IMR-90 (cell line): ENCODE results near the gene IFIT5. TPM values are rescaled to one million over a fixed set of nuclear protein-coding genes. Genes with fewer than 3 reads are reported as not detected.

Source experiments
- ATAC-seq: fragments of 200-7000 bp; cut with Tn5 transposase; 2 replicates; pipeline ENCODE4 v1.9.1; 2020; ENCODE audit warnings: low read depth, mild to moderate bottlenecking, moderate library complexity
- BruUV-seq: library from RNA; stranded (reverse); fragments of 400-500 nt; replicated peaks from 2 replicates; lab custom pipeline; 2021; lab: Mats Ljungman, UMichigan
- CTCF ChIA-PET: fragments of 300-600 bp; formaldehyde crosslinking; extraction: SDS; loops from one replicate; lab custom pipeline; 2021; ENCODE audit warnings: antibody characterized with exemption; lab: Yijun Ruan, JAX
- POLR2A ChIA-PET: fragments of 300-600 bp; sonication (Branson Sonifier 250); formaldehyde crosslinking; loops from one replicate; lab custom pipeline; 2022; ENCODE audit warnings: antibody characterized with exemption; ENCODE audit not compliant: unreplicated experiment; lab: Charles Lee
- DNase-seq: peaks from one replicate; pipeline ENCODE4 v3.0.0; 2013
- H2AFZ ChIP-seq: replicated peaks from 2 replicates; pipeline ENCODE3; 2013; ENCODE audit warnings: low read length, mild to moderate bottlenecking; ENCODE audit not compliant: poor library complexity
- H2AK5ac ChIP-seq: 2 replicates; pipeline ENCODE4 v1.6.1; 2013; ENCODE audit warnings: low read depth, low read length, inconsistent platforms
- H2AK9ac ChIP-seq: replicated peaks from 2 replicates; pipeline ENCODE3; 2013; ENCODE audit warnings: mild to moderate bottlenecking, low read depth, low read length, moderate library complexity; ENCODE audit not compliant: poor library complexity
- H2BK120ac ChIP-seq: 2 replicates; pipeline ENCODE4 v1.6.1; 2013; ENCODE audit warnings: low read depth, low read length, inconsistent platforms
- H2BK15ac ChIP-seq: 3 replicates; pipeline ENCODE4 v1.6.1; 2013; ENCODE audit warnings: low read depth, low read length, inconsistent platforms
- H2BK20ac ChIP-seq: 2 replicates; pipeline ENCODE4 v1.6.1; 2013; ENCODE audit warnings: low read depth, mild to moderate bottlenecking, inconsistent platforms, low read length, moderate library complexity
- H2BK5ac ChIP-seq: 2 replicates; pipeline ENCODE4 v1.6.1; 2013; ENCODE audit warnings: mild to moderate bottlenecking, low read depth, low read length, inconsistent platforms; ENCODE audit not compliant: poor library complexity, severe bottlenecking
- H3K14ac ChIP-seq: replicated peaks from 2 replicates; pipeline ENCODE4 v1.6.1; 2013; ENCODE audit warnings: low read depth, low read length, inconsistent platforms
- H3K18ac ChIP-seq: 2 replicates; pipeline ENCODE4 v1.6.1; 2013; ENCODE audit warnings: low read depth, low read length, control low read depth
- H3K23ac ChIP-seq: 2 replicates; pipeline ENCODE4 v1.6.1; 2013; ENCODE audit warnings: low read depth, low read length, inconsistent platforms
- H3K27ac ChIP-seq: 2 replicates; pipeline ENCODE4 v1.5.1; 2013; ENCODE audit warnings: mild to moderate bottlenecking, control low read depth, low read length; ENCODE audit not compliant: insufficient read depth
- H3K27me3 ChIP-seq: 2 replicates; pipeline ENCODE4 v1.6.1; 2013; ENCODE audit warnings: low read length; ENCODE audit not compliant: control insufficient read depth, insufficient read depth
- H3K36me3 ChIP-seq: 2 replicates; pipeline ENCODE4 v1.6.1; 2013; ENCODE audit warnings: low read length, mixed read lengths; ENCODE audit not compliant: control insufficient read depth, insufficient read depth
- H3K4ac ChIP-seq: 2 replicates; pipeline ENCODE4 v1.6.1; 2013; ENCODE audit warnings: low read depth, low read length, inconsistent platforms
- H3K4me1 ChIP-seq: 2 replicates; pipeline ENCODE4 v1.6.1; 2013; ENCODE audit warnings: low read length, mixed read lengths; ENCODE audit not compliant: control insufficient read depth, insufficient read depth
- H3K4me2 ChIP-seq: 2 replicates; pipeline ENCODE4 v1.6.1; 2013; ENCODE audit warnings: low read depth, mild to moderate bottlenecking, control low read depth, low read length, moderate library complexity
- H3K4me3 ChIP-seq: 2 replicates; pipeline ENCODE4 v1.5.1; 2013; ENCODE audit warnings: low read depth, mild to moderate bottlenecking, control low read depth, low read length, moderate library complexity; ENCODE audit not compliant: insufficient read depth
- H3K56ac ChIP-seq: 2 replicates; pipeline ENCODE4 v1.6.1; 2013; ENCODE audit warnings: low read length, inconsistent platforms; ENCODE audit not compliant: insufficient read depth; ENCODE audit errors: extremely low read depth
- H3K79me1 ChIP-seq, 2 experiments: 2 replicates each; pipeline ENCODE4 v1.6.1; 2013; ENCODE audit warnings: low read length in 2 of 2, inconsistent platforms in 1 of 2, low read depth in 1 of 2
- H3K9ac ChIP-seq: 2 replicates; pipeline ENCODE4 v1.6.1; 2013; ENCODE audit warnings: low read depth, low read length, control low read depth
- H3K9me1 ChIP-seq: 2 replicates; pipeline ENCODE4 v1.6.1; 2013; ENCODE audit warnings: low read length, inconsistent platforms; ENCODE audit not compliant: insufficient read depth
- H3K9me3 ChIP-seq: 2 replicates; pipeline ENCODE4 v1.6.1; 2013; ENCODE audit warnings: low read length; ENCODE audit not compliant: control insufficient read depth, insufficient read depth
- H4K20me1 ChIP-seq: 2 replicates; pipeline ENCODE4 v1.6.1; 2013; ENCODE audit warnings: low read length, inconsistent platforms; ENCODE audit not compliant: insufficient read depth
- H4K5ac ChIP-seq: 2 replicates; pipeline ENCODE4 v1.6.1; 2013; ENCODE audit warnings: mild to moderate bottlenecking, low read depth, low read length, control low read depth
- H4K8ac ChIP-seq, 2 experiments: 2 replicates each; pipeline ENCODE4 v1.6.1; 2013; ENCODE audit warnings: low read depth in 2 of 2, low read length in 2 of 2, control low read depth in 1 of 2, inconsistent platforms in 1 of 2
- H4K91ac ChIP-seq: 2 replicates; pipeline ENCODE4 v1.6.1; 2013; ENCODE audit warnings: low read depth, low read length, inconsistent platforms; ENCODE audit not compliant: insufficient read depth
- BHLHE40 ChIP-seq: fragments of 150-350 bp; IDR thresholded peaks from 2 replicates; pipeline ENCODE4 v1.6.1; 2016; ENCODE audit warnings: mild to moderate bottlenecking, low read depth, low read length
- CEBPB ChIP-seq: IDR thresholded peaks from 2 replicates; pipeline ENCODE4 v1.6.1; 2012; ENCODE audit warnings: low read depth, low read length, improper control_type of control experiment
- CHD1 ChIP-seq: IDR thresholded peaks from 2 replicates; pipeline ENCODE4 v1.6.1; 2012; ENCODE audit warnings: low read depth, low read length, improper control_type of control experiment
- CTCF ChIP-seq: conservative IDR thresholded peaks from 2 replicates; pipeline ENCODE4 v1.5.1; 2012; ENCODE audit warnings: mild to moderate bottlenecking, low read depth, low read length, improper control_type of control experiment
- ELK1 ChIP-seq: fragments of 150-350 bp; IDR thresholded peaks from 2 replicates; pipeline ENCODE4 v1.6.1; 2016; ENCODE audit warnings: low read depth, mild to moderate bottlenecking, low read length, moderate library complexity, borderline replicate concordance
- FOS ChIP-seq: fragments of 150-350 bp; IDR thresholded peaks from 2 replicates; pipeline ENCODE4 v1.6.1; 2016; ENCODE audit warnings: low read depth, low read length
- MAFK ChIP-seq: IDR thresholded peaks from 2 replicates; pipeline ENCODE4 v1.6.1; 2012; ENCODE audit warnings: low read depth, low read length, improper control_type of control experiment
- MAZ ChIP-seq: IDR thresholded peaks from 2 replicates; pipeline ENCODE4 v1.6.1; 2012; ENCODE audit warnings: low read depth, mild to moderate bottlenecking, low read length, improper control_type of control experiment, moderate library complexity, borderline replicate concordance
- MXI1 ChIP-seq: IDR thresholded peaks from 2 replicates; pipeline ENCODE4 v1.6.1; 2012; ENCODE audit warnings: low read depth, mild to moderate bottlenecking, low read length, moderate library complexity, borderline replicate concordance
- NFE2L2 ChIP-seq: fragments of 150-350 bp; IDR thresholded peaks from 2 replicates; pipeline ENCODE4 v1.6.1; 2016; ENCODE audit warnings: low read depth, mild to moderate bottlenecking, low read length
- POLR2A ChIP-seq: IDR thresholded peaks from 2 replicates; pipeline ENCODE4 v1.6.1; 2012; ENCODE audit warnings: mild to moderate bottlenecking, low read depth, low read length
- RAD21 ChIP-seq: IDR thresholded peaks from 2 replicates; pipeline ENCODE4 v1.6.1; 2012; ENCODE audit warnings: low read length, improper control_type of control experiment
- RCOR1 ChIP-seq: IDR thresholded peaks from 2 replicates; pipeline ENCODE4 v1.6.1; 2012; ENCODE audit warnings: mild to moderate bottlenecking, low read length, improper control_type of control experiment; ENCODE audit not compliant: insufficient replicate concordance
- RFX5 ChIP-seq: IDR thresholded peaks from 2 replicates; pipeline ENCODE4 v1.8.0; 2012; ENCODE audit warnings: low read depth, mild to moderate bottlenecking, low read length, moderate library complexity
- SMC3 ChIP-seq: fragments of 150-350 bp; IDR thresholded peaks from 2 replicates; pipeline ENCODE4 v1.6.1; 2016; ENCODE audit warnings: low read depth, mild to moderate bottlenecking, antibody characterized with exemption, low read length, moderate library complexity
- USF2 ChIP-seq: fragments of 150-350 bp; IDR thresholded peaks from 2 replicates; pipeline ENCODE4 v1.6.1; 2017; ENCODE audit warnings: mild to moderate bottlenecking, antibody characterized with exemption, low read length, low read depth
- WGBS, 2 experiments: methylation state at CpG; one replicate each; pipeline versions ENCODE4 v1.1.5 to v1.1.7; 2013; ENCODE audit warnings: missing lambda C conversion rate in 2 of 2; ENCODE audit not compliant: insufficient read length in 1 of 2; ENCODE audit errors: extremely low coverage in 2 of 2; 5-methylcytosine and 5-hydroxymethylcytosine counted together
- dilution Hi-C: fragments of 300-500 bp; cut with HindIII; formaldehyde crosslinking; loops from one replicate; pipeline ENCODE4 v1.14.3; 2018; ENCODE audit warnings: low sequenced_read_pairs; ENCODE audit not compliant: unreplicated experiment
- in situ Hi-C: fragments of 300-500 bp; cut with MboI; formaldehyde crosslinking; loops from 3 replicates; pipeline ENCODE4 v1.14.3; 2019; ENCODE audit warnings: low sequenced_read_pairs, inconsistent platforms, mixed read lengths
- intact Hi-C: fragments of 100-400 bp; cut with micrococcal nuclease; formaldehyde crosslinking; loops from 2 replicates; pipeline ENCODE4 v1.10.0; 2022
- polyA plus RNA-seq, 3 experiments: library from polyadenylated mRNA; depleted of rRNA; stranded (reverse); fragments of >200 nt; gene quantifications; 2 replicates each; pipeline ENCODE4 v1.2.3, GENCODE V29; 2012; ENCODE audit warnings: low replicate concordance in 1 of 3
- total RNA-seq: library from RNA; depleted of rRNA; stranded (reverse); fragments of >200 nt; gene quantifications from 2 replicates; pipeline ENCODE4 v1.2.3, GENCODE V29; 2012

IFIT5 gene
- total and polyA plus RNA-seq, 2 of the 4 experiments (the other 2 are of a cell fraction): 5.2 to 18.1 TPM

GRCh38 chr10:89468191-89468965 is 54.0 kb downstream of the IFIT5 start:
- dilution Hi-C loops: no loop called here
- in situ Hi-C loops: no loop called here
- no peak overlapping the region for H3K56ac ChIP-seq

More at GRCh38 chr10:89468191-89468965, 54.0 kb downstream of the IFIT5 start:
- peak overlapping the region; percentile 9; the same call in 1 of the 2 replicates for H3K14ac ChIP-seq
- H3K4me2 ChIP-seq: no peak overlapping the region
- H3K27ac ChIP-seq: no peak overlapping the region
- H2BK120ac ChIP-seq: no peak overlapping the region
- H3K4me3 ChIP-seq: no peak overlapping the region
- ChIA-PET POLR2A (no interaction called here), CTCF (no interaction called here)
- peaks cover 5% of the 10 kb centered on the region for H3K4me1 ChIP-seq
- no peak overlapping the region for H2BK15ac ChIP-seq
- H4K8ac ChIP-seq: no peak overlapping the region
- no peaks in the 10 kb centered on the region for H4K20me1 ChIP-seq
- H4K91ac ChIP-seq: 0 out of 2 replicates have a peak overlapping the region, but pooled peaks have one; percentile 4
- no peak overlapping the region for H2BK20ac ChIP-seq
- H3K23ac ChIP-seq: no peak overlapping the region
- no peaks in the 10 kb centered on the region for H3K9me3 ChIP-seq
- no peak overlapping the region for H2AK5ac ChIP-seq
- no TSS peak for BruUV-seq
- H3K79me1 ChIP-seq: no peaks in the 10 kb centered on the region
- H2BK5ac ChIP-seq: no peak overlapping the region
- no peak overlapping the region for H4K5ac ChIP-seq
- DNase-seq: no peak
- ATAC-seq: no peak
- H2AFZ ChIP-seq: peak overlapping the region; percentile 53
- no peak overlapping the region for H3K9ac ChIP-seq
- no peaks in the 10 kb centered on the region for H3K36me3 ChIP-seq
- intact Hi-C loops: no loop called here
- no peak overlapping the region for H3K18ac ChIP-seq
- TF ChIP-seq RFX5 (no peak), POLR2A (no peak), MAFK (no peak), SMC3 (no peak), CHD1 (no peak), CEBPB (no peak), MAZ (no peak), NFE2L2 (no peak), BHLHE40 (no peak), RAD21 (no peak), FOS (no peak), ELK1 (no peak), USF2 (no peak), MXI1 (no peak), CTCF (no peak), RCOR1 (no peak)
- no peaks in the 10 kb centered on the region for H3K27me3 ChIP-seq
- no CpG with 5 or more reads among the region's 9 CpGs for WGBS, 2 experiments
- no peak overlapping the region for H3K4ac ChIP-seq
- no peak overlapping the region for H2AK9ac ChIP-seq
- peaks cover 10% of the 10 kb centered on the region for H3K9me1 ChIP-seq
